HepG2 (cell line): Measurements from ENCODE around the gene RXYLT1. TPM values are rescaled to one million over a fixed set of nuclear protein-coding genes. Genes with fewer than 3 reads are reported as not detected.

Experiments used
- CEBPG ChIP-seq: IDR thresholded peaks from 2 replicates; pipeline ENCODE4 v1.6.1; 2016
- E2F2 ChIP-seq: sonication (generic); formaldehyde crosslinking; IDR thresholded peaks from 2 replicates; pipeline ENCODE4 v1.4.0; 2020; ENCODE audit warnings: missing genetic modification reagents, borderline replicate concordance
- E2F5 ChIP-seq: sonication (generic); formaldehyde crosslinking; conservative IDR thresholded peaks from 2 replicates; pipeline ENCODE4 v1.4.0; 2020; ENCODE audit warnings: missing genetic modification reagents
- KMT2B ChIP-seq: IDR thresholded peaks from 2 replicates; pipeline ENCODE4 v1.6.1; 2016; ENCODE audit warnings: missing genetic modification reagents, missing compliant biosample characterization
- PRDM15 ChIP-seq: sonication (generic); formaldehyde crosslinking; IDR thresholded peaks from 2 replicates; pipeline ENCODE4 v1.4.0; 2020; ENCODE audit warnings: missing genetic modification reagents
- SMAD9 ChIP-seq: sonication (generic); formaldehyde crosslinking; IDR thresholded peaks from 2 replicates; pipeline ENCODE4 v1.5.1; 2020; ENCODE audit warnings: mild to moderate bottlenecking, missing genetic modification reagents
- SMC3 ChIP-seq: IDR thresholded peaks from 2 replicates; pipeline ENCODE4 v1.6.1; 2011; ENCODE audit warnings: low read length, improper control_type of control experiment
- SOX13 ChIP-seq, 3 experiments: fragments of 450-650 bp in 1 of 3; sonication (generic) in 1 of 3; formaldehyde crosslinking in 1 of 3; IDR thresholded peaks in 2 of 3; conservative IDR thresholded peaks in 1 of 3; 2 replicates each; pipeline versions ENCODE4 v1.5.0 to v1.6.1; 2016 to 2020; ENCODE audit warnings: antibody characterized with exemption in 1 of 3, mild to moderate bottlenecking in 1 of 3, missing compliant biosample characterization in 1 of 3, missing genetic modification reagents in 1 of 3, moderate library complexity in 1 of 3
- TARDBP ChIP-seq: sonication (generic); formaldehyde crosslinking; IDR thresholded peaks from 2 replicates; pipeline ENCODE4 v1.8.0; 2022; ENCODE audit warnings: mild to moderate bottlenecking, missing genetic modification reagents
- TEAD3 ChIP-seq: optimal IDR thresholded peaks from 2 replicates; pipeline ENCODE3; 2016; ENCODE audit warnings: borderline replicate concordance
- TERF1 ChIP-seq: sonication (generic); formaldehyde crosslinking; IDR thresholded peaks from 2 replicates; pipeline ENCODE4 v1.8.0; 2022; ENCODE audit warnings: mild to moderate bottlenecking, missing genetic modification reagents, moderate library complexity
- TFDP2 ChIP-seq: sonication (generic); formaldehyde crosslinking; IDR thresholded peaks from 2 replicates; pipeline ENCODE4 v1.4.0; 2020; ENCODE audit warnings: missing genetic modification reagents
- UBTF ChIP-seq: sonication (generic); formaldehyde crosslinking; IDR thresholded peaks from 2 replicates; pipeline ENCODE4 v1.4.0; 2020; ENCODE audit warnings: mild to moderate bottlenecking, missing genetic modification reagents
- YY1 ChIP-seq: IDR thresholded peaks from 2 replicates; pipeline ENCODE4 v1.6.1; 2011; ENCODE audit warnings: low read length, low read depth, moderate library complexity, mild to moderate bottlenecking; ENCODE audit not compliant: insufficient read depth, insufficient replicate concordance
- ZFP1 ChIP-seq: IDR thresholded peaks from 2 replicates; pipeline ENCODE4 v1.6.1; 2016
- ZNF616 ChIP-seq: sonication (generic); formaldehyde crosslinking; IDR thresholded peaks from 2 replicates; pipeline ENCODE4 v1.5.0; 2020; ENCODE audit warnings: low read depth, mild to moderate bottlenecking, missing genetic modification reagents
- ZNF619 ChIP-seq: sonication (generic); formaldehyde crosslinking; IDR thresholded peaks from 2 replicates; pipeline ENCODE4 v1.4.0; 2020; ENCODE audit warnings: mild to moderate bottlenecking, missing genetic modification reagents
- polyA plus RNA-seq, 8 experiments: library from polyadenylated mRNA; depleted of rRNA in 3 of 8; stranded (reverse) in 7 of 8; unstranded in 1 of 8; fragments of >200 nt; fragmentation: Illumina TruSeq in 4 of 8; extraction: Trizol in 4 of 8; gene quantifications; 2 replicates each; pipeline versions ENCODE4 v1.2.1 to v1.2.3, GENCODE V29; 2011 to 2016; ENCODE audit warnings: low read depth in 4 of 8, missing spikeins in 1 of 8, mixed read lengths in 1 of 8; ENCODE audit not compliant: insufficient read depth in 1 of 8
- total RNA-seq, 5 experiments: library from RNA; depleted of rRNA; stranded (reverse); fragments of >200 nt; fragmentation: Illumina TruSeq; extraction: Trizol; gene quantifications; 2 replicates each; pipeline ENCODE4 v1.2.3, GENCODE V29; 2016; ENCODE audit warnings: low read depth in 1 of 5

RXYLT1 gene
- total and polyA plus RNA-seq, 2 of the 13 experiments (the other 11 are each of a cell fraction or from before 2014, with no cell fraction given), result 8.3 to 15.5 TPM

GRCh38 chr12:63843721-63844390 is 64.1 kb downstream of the RXYLT1 start (continued):
- TF ChIP-seq ZFP1 (CRISPR knock-in tag), result no peak; the same call in 1 of the 2 replicates
- peak; percentile 78 for TF ChIP-seq KMT2B (CRISPR knock-in tag)
- TF ChIP-seq PRDM15, result no peak; the same call in 1 of the 2 replicates
- TF ChIP-seq SMAD9, result no peak
- peak; percentile 19; the same call in 1 of the 2 replicates for TF ChIP-seq CEBPG (CRISPR knock-in tag)
- peak; percentile 75 for TF ChIP-seq TFDP2
- peak; percentile 81 for TF ChIP-seq TARDBP (CRISPR knock-in tag)
- TF ChIP-seq ZNF616 (CRISPR knock-in tag), result no peak
- TF ChIP-seq SMC3, result peak; percentile 32; the same call in 1 of the 2 replicates
- peak; percentile 80; the same call in 1 of the 2 replicates for TF ChIP-seq ZNF619
- no peak for TF ChIP-seq SOX13 (IDR thresholded peaks at IDR 0.05)
- TF ChIP-seq SOX13 (CRISPR knock-in tag; conservative IDR thresholded peaks at IDR 0.05 in 1 of 2, IDR thresholded peaks at IDR 0.05 in 1 of 2), result peak in 1 of 2 experiments; percentile 53; a peak in 1 of 4 replicates
- TF ChIP-seq TERF1 (CRISPR knock-in tag), result 0 out of 2 replicates have a peak, but pooled peaks have one; percentile 35
- TF ChIP-seq YY1, result peak; percentile 77
- TF ChIP-seq E2F5 (CRISPR knock-in tag), result peak; percentile 44; the same call in 1 of the 2 replicates
- TF ChIP-seq E2F2 (CRISPR knock-in tag), result no peak
- TF ChIP-seq UBTF (CRISPR knock-in tag), result peak; percentile 99
- peak; percentile 48 for TF ChIP-seq TEAD3 (CRISPR knock-in tag)
